ENCODE data around the gene DLGAP1.

Gene DLGAP1

GRCh38 chr18:3451989-3452749, 1002.9 kb downstream of the DLGAP1 start:
- DNase-seq = peak; percentile 43

GRCh38 chr18:3451183-3451988, 1003.7 kb downstream of the DLGAP1 start:
- DNase-seq = peak; percentile 92

DNA sequence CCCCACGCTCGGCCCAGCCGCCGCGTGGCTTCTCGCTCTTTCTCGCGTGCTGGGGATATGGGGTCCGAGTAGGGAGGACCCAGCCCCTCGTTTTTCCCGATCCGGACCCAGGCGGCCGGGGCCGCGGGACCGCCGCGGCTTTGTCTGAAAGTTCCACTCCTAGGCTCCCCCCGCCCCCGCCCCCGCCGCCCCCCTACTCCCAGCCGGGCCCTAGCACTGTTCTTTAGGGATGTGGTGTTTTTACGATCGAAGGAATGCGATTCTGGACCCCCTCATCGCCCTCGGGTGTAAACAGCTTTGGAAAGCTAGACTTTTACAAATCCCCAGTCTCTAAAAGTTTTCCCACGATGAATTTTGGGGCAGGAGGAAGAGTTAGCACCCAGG, 1004.3 kb downstream of the DLGAP1 start:
- DNase-seq = no peak

- DNase-seq = peak; percentile 78
Measured at GRCh38 chr18:3450012-3450798, 1004.9 kb downstream of the DLGAP1 start, which contains the start of gene TGIF1. TSS of gene TGIF1 (plus strand) at chr18:3450172. CDS start at chr18:3450490, 318 bp downstream.

DNA sequence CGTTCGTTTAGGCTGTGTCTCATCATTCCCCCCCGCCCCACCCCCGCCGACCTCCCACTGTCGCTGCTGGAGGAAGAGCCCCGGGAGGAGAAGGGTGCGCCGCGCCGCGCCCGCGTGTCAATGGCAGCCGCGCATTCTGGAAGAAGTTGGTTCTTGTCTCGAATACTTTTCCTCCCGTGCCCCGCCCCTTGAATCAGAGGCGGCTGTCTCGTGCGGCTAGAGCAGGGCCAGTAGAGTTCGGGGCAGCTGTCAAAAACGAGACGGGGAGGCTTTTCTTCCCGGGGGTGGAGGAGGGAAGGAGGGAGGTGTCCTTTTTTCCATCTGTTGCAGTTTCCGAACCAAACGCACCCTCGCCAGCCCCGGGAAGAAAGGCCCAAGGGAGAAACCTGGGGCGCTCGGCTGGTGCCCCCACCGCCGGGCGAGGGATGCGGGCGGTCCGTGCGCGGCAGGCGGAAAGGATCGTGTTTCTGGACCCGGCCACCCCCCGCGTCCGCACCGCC, 1005.5 kb downstream of the DLGAP1 start:
- peak; percentile 82 for DNase-seq

DNA sequence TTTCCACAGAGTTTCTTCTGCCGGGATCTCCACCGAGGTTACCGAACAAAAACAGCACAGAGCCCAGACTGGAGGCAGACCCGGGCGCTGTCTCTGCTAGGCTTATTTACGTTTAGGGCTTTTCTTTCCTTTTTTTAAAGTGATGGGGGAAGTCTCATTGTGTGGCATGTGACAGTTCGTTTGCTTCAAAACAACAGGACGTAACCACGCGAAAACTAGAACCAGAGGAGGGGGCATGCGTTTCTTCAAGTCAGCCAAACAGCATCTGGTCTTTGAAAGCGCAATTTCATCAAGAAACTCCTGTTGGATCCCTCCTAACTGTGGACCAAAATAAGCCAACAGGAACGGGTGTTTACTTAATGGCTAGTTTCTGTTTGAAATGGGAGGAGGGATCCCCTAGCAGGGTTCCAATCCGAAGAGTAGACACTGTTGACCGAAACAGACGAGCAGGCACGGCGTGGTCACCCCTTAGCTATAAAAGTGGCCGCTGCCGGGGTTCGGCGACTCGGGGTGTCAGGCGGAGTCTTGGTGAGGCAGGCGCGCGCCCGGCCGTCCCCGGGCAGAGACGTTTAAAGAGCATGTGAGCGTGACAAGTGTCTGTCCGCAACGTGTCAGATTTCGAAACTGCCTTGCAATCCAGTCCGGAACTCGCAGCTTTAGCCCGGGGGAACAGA, 1006.1 kb downstream of the DLGAP1 start:
- DNase-seq = peak; percentile 49

DNA sequence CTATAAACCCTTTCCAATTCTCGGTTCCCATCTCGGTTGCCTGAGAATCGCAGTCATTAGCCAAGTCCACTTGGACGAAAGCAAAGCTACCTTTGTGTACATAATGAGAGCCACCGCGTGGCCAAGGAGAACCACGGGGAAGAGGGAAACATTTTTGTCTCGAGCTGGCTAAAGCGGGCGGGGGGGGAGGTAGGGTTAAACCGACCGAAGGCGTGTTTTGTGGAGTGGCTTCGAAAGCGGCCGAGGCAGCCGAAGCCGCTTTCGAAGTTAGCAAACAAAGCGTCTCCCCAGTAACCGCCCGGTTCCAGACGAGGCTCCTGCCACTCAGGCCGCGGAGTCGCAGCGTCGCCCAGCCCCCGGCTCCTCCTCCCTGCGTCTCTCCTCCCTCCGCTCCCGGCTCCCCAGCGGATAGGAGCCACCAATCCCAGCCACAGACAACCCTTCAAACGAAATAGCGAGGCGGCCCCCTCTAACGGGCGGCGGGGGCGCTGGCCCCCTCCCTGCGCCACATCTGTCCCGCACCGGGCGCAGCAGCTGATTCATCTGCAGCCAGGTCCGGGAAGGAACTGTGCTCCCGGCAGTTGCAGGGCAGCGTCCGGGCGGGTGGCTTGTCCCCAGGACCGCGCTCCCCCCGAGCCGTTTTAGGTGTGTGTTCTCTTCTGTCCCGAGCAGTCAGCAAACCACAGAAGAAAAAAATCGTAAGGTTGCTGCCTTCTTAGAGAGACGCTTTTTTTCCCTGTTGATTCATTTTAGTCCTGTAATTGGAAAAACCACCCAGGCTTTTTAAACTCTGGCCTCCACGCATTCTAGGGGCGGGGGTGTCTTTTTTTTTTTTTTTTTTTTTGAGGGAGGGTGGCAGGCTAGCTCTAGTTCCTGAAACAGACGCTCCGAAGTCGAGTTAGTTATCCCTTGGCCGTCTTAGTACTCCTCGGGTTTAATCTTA, 1006.9 kb downstream of the DLGAP1 start:
- peak; percentile 73 for DNase-seq

DNA sequence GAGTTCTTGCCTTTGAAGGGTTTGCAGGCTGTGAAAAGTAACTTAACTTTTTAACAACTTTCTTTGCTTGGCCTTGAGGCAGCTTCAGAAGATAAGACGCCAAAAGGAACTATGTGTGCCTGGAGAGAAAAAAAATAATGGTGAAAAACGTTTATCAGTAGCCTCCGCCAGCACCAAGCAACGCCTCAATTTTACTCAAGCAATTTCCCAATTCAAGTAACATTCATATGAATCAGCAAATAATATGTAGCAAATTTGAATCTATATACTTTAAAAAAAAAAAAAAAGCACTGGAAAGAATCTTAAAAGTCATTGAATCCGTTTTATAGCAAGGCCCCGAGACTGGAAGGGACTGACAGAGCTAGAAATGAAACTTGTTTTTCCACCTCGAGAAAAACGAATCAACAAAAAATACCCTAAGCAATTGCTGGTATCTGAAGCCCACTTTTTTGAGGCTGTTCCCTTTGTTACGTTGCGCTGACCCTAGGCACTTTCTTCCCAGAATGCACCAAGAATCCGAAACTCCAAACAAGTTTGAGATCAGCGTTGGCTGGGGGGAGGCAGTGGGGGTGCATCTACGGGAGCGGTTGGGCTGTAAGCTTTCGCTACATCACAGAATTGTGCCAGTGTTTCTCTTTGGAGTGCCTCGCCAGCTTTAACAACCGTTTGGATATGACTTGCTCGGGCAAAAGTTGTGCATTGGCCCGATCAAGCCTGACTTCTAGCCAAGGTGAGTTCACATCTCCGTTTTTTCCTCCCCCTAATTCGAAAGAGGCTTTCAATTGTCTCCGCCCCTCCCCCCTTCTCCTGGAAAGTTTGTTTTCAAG, 1007.8 kb downstream of the DLGAP1 start:
- no peak for DNase-seq

All from activated CD8-positive, alpha-beta memory T cell treated with anti-CD3 and anti-CD28 coated beads, Interleukin-2, amount 50 U/mL, for 4 hours (primary cell).